Inflammatory macrophage (primary cell): ENCODE results near the gene ZSWIM7.

Experiments
- DNase-seq, 2 donors: peaks; one replicate each; pipeline ENCODE4 v3.0.0-alpha.2; 2020 to 2022
- total RNA-seq, 18 experiments: gene quantifications; one replicate each; lab custom pipeline; 2026; ENCODE audit warnings: mixed read lengths in 6 of 18, inconsistent platforms in 2 of 18; lab: John Stamatoyannopoulos, UW

The ZSWIM7 gene
- 4.6 to 20.1 (median 12.9) reads per million in 18 experiments for total RNA-seq

GRCh38 chr17:15999141-15999973 lies at the start of gene ZSWIM7, which contains the start of gene TTC19:
Gene ZSWIM7, minus strand, starts transcription at chr17:15999704. Its CDS starts 110 bp downstream, at chr17:15999594.
Gene TTC19, plus strand, starts transcription at chr17:15999824. Its CDS starts 25 bp downstream, at chr17:15999849.
- DNase-seq: peak; percentile 96 to 98

- no peak for DNase-seq
These were observed 49.4 kb upstream of the ZSWIM7 start for GRCh38 chr17:16048811-16049449.

- no peak for DNase-seq
These were observed 47.5 kb upstream of the ZSWIM7 start for GRCh38 chr17:16046966-16047365.

- no peak for DNase-seq
These were observed 45.0 kb upstream of the ZSWIM7 start for GRCh38 chr17:16044487-16044886.

- no peak for DNase-seq
These were observed 41.3 kb upstream of the ZSWIM7 start for GRCh38 chr17:16040710-16041251.

GRCh38 chr17:16037636-16038035 lies 38.1 kb upstream of the ZSWIM7 start:
- no peak for DNase-seq

GRCh38 chr17:16036261-16036660 lies 36.8 kb upstream of the ZSWIM7 start:
- no peak for DNase-seq

- no peak for DNase-seq
These were observed 34.3 kb upstream of the ZSWIM7 start for GRCh38 chr17:16033729-16034349.

GRCh38 chr17:16027708-16028584 lies 28.4 kb upstream of the ZSWIM7 start:
- peak; percentile 12 to 47 for DNase-seq

GRCh38 chr17:16026895-16027294 lies 27.4 kb upstream of the ZSWIM7 start:
- DNase-seq: no peak

GRCh38 chr17:16025202-16025601 lies 25.7 kb upstream of the ZSWIM7 start:
- no peak for DNase-seq

- no peak for DNase-seq
These were observed 24.4 kb upstream of the ZSWIM7 start for GRCh38 chr17:16023881-16024280.

- DNase-seq: no peak
These were observed 19.8 kb upstream of the ZSWIM7 start for GRCh38 chr17:16019347-16019746.

GRCh38 chr17:16013943-16014407 lies 14.5 kb upstream of the ZSWIM7 start:
- no peak for DNase-seq

- no peak for DNase-seq
These were observed 7.9 kb upstream of the ZSWIM7 start for GRCh38 chr17:16007439-16007838.

GRCh38 chr17:16005636-16006035 lies 6.1 kb upstream of the ZSWIM7 start:
- no peak for DNase-seq

GRCh38 chr17:16003841-16004240 lies 4.3 kb upstream of the ZSWIM7 start:
- no peak for DNase-seq

- DNase-seq: no peak
These were observed 3.3 kb upstream of the ZSWIM7 start for GRCh38 chr17:16002708-16003260.

- peak; percentile 21 to 23 for DNase-seq
These were observed 1.9 kb upstream of the ZSWIM7 start for GRCh38 chr17:16001226-16001897.

- DNase-seq: no peak
These were observed 697 bp upstream of the ZSWIM7 start for GRCh38 chr17:15999974-16000827.
